ENCODE data around the gene VPREB1.

DNA sequence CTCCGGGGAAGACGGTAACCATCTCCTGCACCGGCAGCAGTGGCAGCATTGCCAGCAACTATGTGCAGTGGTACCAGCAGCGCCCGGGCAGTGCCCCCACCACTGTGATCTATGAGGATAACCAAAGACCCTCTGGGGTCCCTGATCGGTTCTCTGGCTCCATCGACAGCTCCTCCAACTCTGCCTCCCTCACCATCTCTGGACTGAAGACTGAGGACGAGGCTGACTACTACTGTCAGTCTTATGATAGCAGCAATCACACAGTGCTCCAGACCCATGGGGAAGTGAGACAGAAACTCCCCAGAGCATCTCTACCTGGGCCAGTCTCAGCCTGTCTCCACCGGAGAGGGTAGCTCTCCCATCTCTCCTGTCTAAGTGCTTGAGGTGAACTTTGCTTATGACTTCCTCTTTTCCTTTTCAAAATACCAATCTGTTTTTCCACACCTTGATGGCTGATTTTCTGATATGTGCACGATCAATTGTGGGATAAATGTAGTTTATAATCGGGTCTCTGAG lies 48.5 kb upstream of the VPREB1 start:
- TF ChIP-seq, protein P1, sequence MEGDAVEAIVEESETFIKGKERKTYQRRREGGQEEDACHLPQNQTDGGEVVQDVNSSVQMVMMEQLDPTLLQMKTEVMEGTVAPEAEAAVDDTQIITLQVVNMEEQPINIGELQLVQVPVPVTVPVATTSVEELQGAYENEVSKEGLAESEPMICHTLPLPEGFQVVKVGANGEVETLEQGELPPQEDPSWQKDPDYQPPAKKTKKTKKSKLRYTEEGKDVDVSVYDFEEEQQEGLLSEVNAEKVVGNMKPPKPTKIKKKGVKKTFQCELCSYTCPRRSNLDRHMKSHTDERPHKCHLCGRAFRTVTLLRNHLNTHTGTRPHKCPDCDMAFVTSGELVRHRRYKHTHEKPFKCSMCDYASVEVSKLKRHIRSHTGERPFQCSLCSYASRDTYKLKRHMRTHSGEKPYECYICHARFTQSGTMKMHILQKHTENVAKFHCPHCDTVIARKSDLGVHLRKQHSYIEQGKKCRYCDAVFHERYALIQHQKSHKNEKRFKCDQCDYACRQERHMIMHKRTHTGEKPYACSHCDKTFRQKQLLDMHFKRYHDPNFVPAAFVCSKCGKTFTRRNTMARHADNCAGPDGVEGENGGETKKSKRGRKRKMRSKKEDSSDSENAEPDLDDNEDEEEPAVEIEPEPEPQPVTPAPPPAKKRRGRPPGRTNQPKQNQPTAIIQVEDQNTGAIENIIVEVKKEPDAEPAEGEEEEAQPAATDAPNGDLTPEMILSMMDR (IDR thresholded peaks at IDR 0.05): no peak
- TF ChIP-seq POLR2A (IDR thresholded peaks at IDR 0.05): no peak
